GM12878 (cell line): Measurements from ENCODE around the gene TRPM1. TPM values are rescaled to one million over a fixed set of nuclear protein-coding genes. Genes with fewer than 3 reads are reported as not detected.

Experiments used
- ATAC-seq: fragments of 200-7000 bp; cut with Tn5 transposase; 3 replicates; pipeline ENCODE4 v1.9.1; 2020; ENCODE audit warnings: mild to moderate bottlenecking, moderate library complexity
- BruUV-seq: library from RNA; stranded (reverse); fragments of 400-500 nt; replicated peaks from 2 replicates; lab custom pipeline; 2021; lab: Mats Ljungman, UMichigan
- CTCF ChIA-PET: fragments of 300-600 bp; sonication (Branson Sonifier 250); formaldehyde crosslinking; extraction: SDS; loops from one replicate; lab custom pipeline; 2021; ENCODE audit warnings: inconsistent platforms; lab: Yijun Ruan, JAX
- POLR2A ChIA-PET: fragments of 350-600 bp; formaldehyde crosslinking; extraction: SDS; loops from one replicate; lab custom pipeline; 2021; ENCODE audit warnings: inconsistent platforms; lab: Charles Lee
- RAD21 ChIA-PET: fragments of 300-600 bp; sonication (Branson Sonifier 250); formaldehyde crosslinking; loops from one replicate; lab custom pipeline; 2023; ENCODE audit warnings: antibody characterized with exemption; ENCODE audit not compliant: unreplicated experiment; lab: Charles Lee
- SMC1A ChIA-PET: fragments of 300-600 bp; sonication (Branson Sonifier 250); formaldehyde crosslinking; loops from one replicate; lab custom pipeline; 2023; ENCODE audit not compliant: unreplicated experiment, uncharacterized antibody; lab: Charles Lee
- DNase-seq: peaks from one replicate; pipeline ENCODE4 v3.0.0-alpha.2; 2011; ENCODE audit warnings: low read depth, low spot score
- FAIRE-seq: peaks from 3 replicates; lab custom pipeline; 2011; peaks lifted over from hg19 to GRCh38; lab: Jason Lieb, UNC
- H2AFZ ChIP-seq: 2 replicates; pipeline ENCODE4 v1.6.0; 2011; ENCODE audit warnings: low read depth, low read length, control low read depth; ENCODE audit not compliant: control insufficient read depth
- H3K27ac ChIP-seq: 2 replicates; pipeline ENCODE4 v1.5.1; 2011; ENCODE audit warnings: control low read depth; ENCODE audit not compliant: control insufficient read depth, insufficient read depth
- H3K27me3 ChIP-seq, 2 experiments: replicated peaks in 1 of 2; 2 replicates each; pipeline versions ENCODE4 v1.6.0 to v1.6.1; 2011; ENCODE audit warnings: low read length in 1 of 2; ENCODE audit not compliant: control insufficient read depth in 2 of 2, insufficient read depth in 2 of 2
- H3K36me3 ChIP-seq, 2 experiments: 2 replicates each; pipeline ENCODE4 v1.5.1; 2011; ENCODE audit warnings: low read length in 1 of 2; ENCODE audit not compliant: control insufficient read depth in 2 of 2, insufficient read depth in 2 of 2
- H3K4me1 ChIP-seq: 2 replicates; pipeline ENCODE4 v1.6.1; 2011; ENCODE audit warnings: mild to moderate bottlenecking, low read length, moderate library complexity, mixed read lengths; ENCODE audit not compliant: control insufficient read depth, insufficient read depth
- H3K4me2 ChIP-seq: 2 replicates; pipeline ENCODE4 v1.6.0; 2011; ENCODE audit warnings: control low read depth; ENCODE audit not compliant: control insufficient read depth, insufficient read depth
- H3K4me3 ChIP-seq: fragments of 200-600 bp; sonication (generic); 2 replicates; pipeline ENCODE4 v1.5.1; 2016
- H3K79me2 ChIP-seq: 2 replicates; pipeline ENCODE4 v1.6.0; 2011; ENCODE audit warnings: low read length; ENCODE audit not compliant: control insufficient read depth, insufficient read depth
- H3K9ac ChIP-seq: 2 replicates; pipeline ENCODE4 v1.8.0; 2011; ENCODE audit warnings: low read length, control low read depth, mixed read lengths; ENCODE audit not compliant: control insufficient read depth, insufficient read depth
- H3K9me3 ChIP-seq: replicated peaks from 3 replicates; pipeline ENCODE4 v1.5.1; 2011; ENCODE audit warnings: mild to moderate bottlenecking, low read length; ENCODE audit not compliant: control insufficient read depth, insufficient read depth
- H4K20me1 ChIP-seq: 2 replicates; pipeline ENCODE4 v1.6.0; 2011; ENCODE audit not compliant: control insufficient read depth, insufficient read depth
- JUNB ChIP-seq: IDR thresholded peaks from 2 replicates; pipeline ENCODE4 v1.6.1; 2016; ENCODE audit warnings: antibody characterized with exemption, mild to moderate bottlenecking
- MTA2 ChIP-seq: fragments of 450-650 bp; IDR thresholded peaks from 2 replicates; pipeline ENCODE4 v1.6.1; 2016; ENCODE audit warnings: low read depth, mild to moderate bottlenecking, moderate library complexity
- MYC ChIP-seq: IDR thresholded peaks from 2 replicates; pipeline ENCODE4 v1.6.1; 2011; ENCODE audit warnings: mild to moderate bottlenecking, low read length, moderate library complexity, inconsistent platforms; ENCODE audit not compliant: insufficient read depth, insufficient replicate concordance, insufficient read length, severe bottlenecking
- RBBP5 ChIP-seq: fragments of 200-600 bp; sonication (generic); conservative IDR thresholded peaks from 2 replicates; pipeline ENCODE4 v1.6.1; 2016
- SIX5 ChIP-seq: IDR thresholded peaks from 2 replicates; pipeline ENCODE4 v1.6.1; 2011; ENCODE audit warnings: mild to moderate bottlenecking, low read depth, low read length, moderate library complexity; ENCODE audit not compliant: severe bottlenecking
- ZBED1 ChIP-seq: IDR thresholded peaks from 2 replicates; pipeline ENCODE4 v1.6.1; 2016; ENCODE audit warnings: borderline replicate concordance
- WGBS: methylation state at CpG from one replicate; pipeline ENCODE4 v1.1.6; 2016; ENCODE audit warnings: low lambda C conversion rate; ENCODE audit not compliant: insufficient replicate concordance, insufficient coverage; ENCODE audit errors: missing lambda C conversion rate; 5-methylcytosine and 5-hydroxymethylcytosine counted together
- in situ Hi-C: fragments of 300-500 bp; cut with MboI; formaldehyde crosslinking; loops from 9 replicates; pipeline ENCODE4 v1.14.3; 2018; ENCODE audit warnings: mixed read lengths
- intact Hi-C: fragments of 100-400 bp; cut with micrococcal nuclease; formaldehyde crosslinking; loops from one replicate; pipeline ENCODE4 v1.14.2; 2022; ENCODE audit not compliant: unreplicated experiment
- polyA plus RNA-seq, 11 experiments: library from polyadenylated mRNA; depleted of rRNA in 4 of 11; unstranded in 6 of 11; stranded (reverse) in 5 of 11; fragments of >200 nt; fragmentation: Nextera tagmentation in 4 of 11; fragmentation: Illumina TruSeq in 1 of 11; extraction: Ambion mirVana in 4 of 11; extraction: Trizol in 1 of 11; gene quantifications; 1 replicate in 1 of 11; 2 replicates in 10 of 11; pipeline versions ENCODE4 v1.2.1 to v1.2.3, GENCODE V29; 2011 to 2016; ENCODE audit warnings: inconsistent platforms in 2 of 11, missing spikeins in 2 of 11, low read depth in 1 of 11
- total RNA-seq, 4 experiments: library from RNA; depleted of rRNA in 3 of 4; stranded (reverse); fragments of >200 nt in 3 of 4; fragmentation: Illumina TruSeq in 1 of 4; extraction: Trizol in 1 of 4; gene quantifications; 2 replicates each; pipeline versions ENCODE4 v1.2.1 to v1.2.3, GENCODE V29; 2013 to 2021
- TF ChIP-seq, protein P1 (sequence below): IDR thresholded peaks from 2 replicates; pipeline ENCODE4 v1.6.1; 2012; ENCODE audit warnings: low read depth, low read length, improper control_type of control experiment
- TF ChIP-seq, protein P2 (sequence below): fragments of 450-650 bp; conservative IDR thresholded peaks from 2 replicates; pipeline ENCODE4 v1.6.1; 2017; ENCODE audit warnings: mild to moderate bottlenecking, moderate library complexity
- TF ChIP-seq, protein P3 (sequence below): fragments of 450-650 bp; IDR thresholded peaks from 2 replicates; pipeline ENCODE4 v1.6.1; 2017; ENCODE audit warnings: mild to moderate bottlenecking, moderate library complexity
- TF ChIP-seq, protein P4 (sequence below): fragments of 450-650 bp; IDR thresholded peaks from 2 replicates; pipeline ENCODE4 v1.6.1; 2016; ENCODE audit warnings: mild to moderate bottlenecking
- TF ChIP-seq, protein P5 (sequence below): fragments of 150-350 bp; IDR thresholded peaks from 2 replicates; pipeline ENCODE4 v1.6.1; 2016; ENCODE audit warnings: low read depth, low read length

The TRPM1 gene
- total and polyA plus RNA-seq, 10 of the 15 experiments (the other 5 are each of a cell fraction or from before 2014, with no cell fraction given) = 0.01 to 0.10 (median 0.05) TPM; not detected in 4

DNA sequence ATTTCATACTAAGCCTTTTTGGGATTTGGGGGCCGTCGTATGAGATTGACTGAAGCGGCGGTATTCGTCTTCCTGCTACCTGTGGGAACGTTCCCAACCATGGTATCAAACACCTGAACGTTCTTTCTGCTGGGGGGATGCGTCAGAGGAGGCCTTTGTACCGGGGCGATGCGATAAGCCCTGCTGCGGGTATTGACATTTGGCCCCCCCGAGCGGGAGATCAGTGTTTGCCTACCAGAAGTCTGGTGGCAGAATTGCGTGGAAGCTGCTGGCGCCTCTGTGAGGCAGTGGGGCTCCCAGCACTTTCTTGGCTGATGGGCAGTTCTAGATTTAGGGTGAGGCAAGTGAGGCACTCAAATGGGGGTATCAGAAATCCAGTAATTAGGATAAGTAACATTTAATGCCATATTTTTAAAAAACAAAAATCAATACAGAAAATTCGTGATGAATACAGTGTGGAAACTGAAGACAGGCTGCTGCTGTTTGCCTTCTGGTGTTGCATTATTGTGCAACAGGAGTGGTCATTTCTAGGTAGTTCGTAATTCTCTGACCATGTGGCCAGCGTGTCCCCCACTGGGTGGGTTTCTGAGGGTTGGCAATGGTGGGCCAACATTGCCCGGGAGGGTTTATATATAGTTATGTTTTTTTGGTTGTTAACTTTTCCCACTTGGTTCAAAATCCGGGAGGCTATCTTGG, 12.7 kb downstream of the TRPM1 start:
- Histone ChIP-seq H4K20me1 (no peaks in the 10 kb centered on the region), H3K27me3 (no peaks in the 10 kb centered on the region), H3K27ac (no peak overlapping the region), H3K9ac (no peak overlapping the region), H3K79me2 (no peaks in the 10 kb centered on the region), H3K36me3 (no peaks in the 10 kb centered on the region), H3K9me3 (no peaks in the 10 kb centered on the region; the same call in 2 of the 3 replicates), H3K4me2 (no peak overlapping the region), H3K4me1 (no peaks in the 10 kb centered on the region), H2AFZ (no peak overlapping the region), H3K4me3 (no peak overlapping the region)
- DNase-seq = no peak
- RAD21 ChIA-PET = no interaction called here
- CTCF ChIA-PET = interaction anchor here (0.6 to 1.6 kb wide), 3 partner anchors 40 to 400 kb away, joined by 3 to 5 read pairs (median 3); no protein-coding TSS in a partner anchor
- intact Hi-C loops = no loop called here
- in situ Hi-C loops = no loop called here
- no peak for ATAC-seq
- BruUV-seq = no TSS peak
- POLR2A ChIA-PET = no interaction called here
- WGBS = 74% methylated on average over 21 of the region's 21 CpGs
- FAIRE-seq = no peak
- SMC1A ChIA-PET = no interaction called here
- TF ChIP-seq ZBED1 (no peak), JUNB (no peak), MYC (no peak), RBBP5 (no peak), SIX5 (no peak), MTA2 (no peak)
- TF ChIP-seq, protein P1, sequence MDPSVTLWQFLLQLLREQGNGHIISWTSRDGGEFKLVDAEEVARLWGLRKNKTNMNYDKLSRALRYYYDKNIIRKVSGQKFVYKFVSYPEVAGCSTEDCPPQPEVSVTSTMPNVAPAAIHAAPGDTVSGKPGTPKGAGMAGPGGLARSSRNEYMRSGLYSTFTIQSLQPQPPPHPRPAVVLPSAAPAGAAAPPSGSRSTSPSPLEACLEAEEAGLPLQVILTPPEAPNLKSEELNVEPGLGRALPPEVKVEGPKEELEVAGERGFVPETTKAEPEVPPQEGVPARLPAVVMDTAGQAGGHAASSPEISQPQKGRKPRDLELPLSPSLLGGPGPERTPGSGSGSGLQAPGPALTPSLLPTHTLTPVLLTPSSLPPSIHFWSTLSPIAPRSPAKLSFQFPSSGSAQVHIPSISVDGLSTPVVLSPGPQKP = no peak
- TF ChIP-seq, protein P2, sequence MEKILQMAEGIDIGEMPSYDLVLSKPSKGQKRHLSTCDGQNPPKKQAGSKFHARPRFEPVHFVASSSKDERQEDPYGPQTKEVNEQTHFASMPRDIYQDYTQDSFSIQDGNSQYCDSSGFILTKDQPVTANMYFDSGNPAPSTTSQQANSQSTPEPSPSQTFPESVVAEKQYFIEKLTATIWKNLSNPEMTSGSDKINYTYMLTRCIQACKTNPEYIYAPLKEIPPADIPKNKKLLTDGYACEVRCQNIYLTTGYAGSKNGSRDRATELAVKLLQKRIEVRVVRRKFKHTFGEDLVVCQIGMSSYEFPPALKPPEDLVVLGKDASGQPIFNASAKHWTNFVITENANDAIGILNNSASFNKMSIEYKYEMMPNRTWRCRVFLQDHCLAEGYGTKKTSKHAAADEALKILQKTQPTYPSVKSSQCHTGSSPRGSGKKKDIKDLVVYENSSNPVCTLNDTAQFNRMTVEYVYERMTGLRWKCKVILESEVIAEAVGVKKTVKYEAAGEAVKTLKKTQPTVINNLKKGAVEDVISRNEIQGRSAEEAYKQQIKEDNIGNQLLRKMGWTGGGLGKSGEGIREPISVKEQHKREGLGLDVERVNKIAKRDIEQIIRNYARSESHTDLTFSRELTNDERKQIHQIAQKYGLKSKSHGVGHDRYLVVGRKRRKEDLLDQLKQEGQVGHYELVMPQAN = no peak
- TF ChIP-seq, protein P3, sequence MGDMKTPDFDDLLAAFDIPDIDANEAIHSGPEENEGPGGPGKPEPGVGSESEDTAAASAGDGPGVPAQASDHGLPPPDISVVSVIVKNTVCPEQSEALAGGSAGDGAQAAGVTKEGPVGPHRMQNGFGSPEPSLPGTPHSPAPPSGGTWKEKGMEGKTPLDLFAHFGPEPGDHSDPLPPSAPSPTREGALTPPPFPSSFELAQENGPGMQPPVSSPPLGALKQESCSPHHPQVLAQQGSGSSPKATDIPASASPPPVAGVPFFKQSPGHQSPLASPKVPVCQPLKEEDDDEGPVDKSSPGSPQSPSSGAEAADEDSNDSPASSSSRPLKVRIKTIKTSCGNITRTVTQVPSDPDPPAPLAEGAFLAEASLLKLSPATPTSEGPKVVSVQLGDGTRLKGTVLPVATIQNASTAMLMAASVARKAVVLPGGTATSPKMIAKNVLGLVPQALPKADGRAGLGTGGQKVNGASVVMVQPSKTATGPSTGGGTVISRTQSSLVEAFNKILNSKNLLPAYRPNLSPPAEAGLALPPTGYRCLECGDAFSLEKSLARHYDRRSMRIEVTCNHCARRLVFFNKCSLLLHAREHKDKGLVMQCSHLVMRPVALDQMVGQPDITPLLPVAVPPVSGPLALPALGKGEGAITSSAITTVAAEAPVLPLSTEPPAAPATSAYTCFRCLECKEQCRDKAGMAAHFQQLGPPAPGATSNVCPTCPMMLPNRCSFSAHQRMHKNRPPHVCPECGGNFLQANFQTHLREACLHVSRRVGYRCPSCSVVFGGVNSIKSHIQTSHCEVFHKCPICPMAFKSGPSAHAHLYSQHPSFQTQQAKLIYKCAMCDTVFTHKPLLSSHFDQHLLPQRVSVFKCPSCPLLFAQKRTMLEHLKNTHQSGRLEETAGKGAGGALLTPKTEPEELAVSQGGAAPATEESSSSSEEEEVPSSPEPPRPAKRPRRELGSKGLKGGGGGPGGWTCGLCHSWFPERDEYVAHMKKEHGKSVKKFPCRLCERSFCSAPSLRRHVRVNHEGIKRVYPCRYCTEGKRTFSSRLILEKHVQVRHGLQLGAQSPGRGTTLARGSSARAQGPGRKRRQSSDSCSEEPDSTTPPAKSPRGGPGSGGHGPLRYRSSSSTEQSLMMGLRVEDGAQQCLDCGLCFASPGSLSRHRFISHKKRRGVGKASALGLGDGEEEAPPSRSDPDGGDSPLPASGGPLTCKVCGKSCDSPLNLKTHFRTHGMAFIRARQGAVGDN = no peak
- TF ChIP-seq, protein P4, sequence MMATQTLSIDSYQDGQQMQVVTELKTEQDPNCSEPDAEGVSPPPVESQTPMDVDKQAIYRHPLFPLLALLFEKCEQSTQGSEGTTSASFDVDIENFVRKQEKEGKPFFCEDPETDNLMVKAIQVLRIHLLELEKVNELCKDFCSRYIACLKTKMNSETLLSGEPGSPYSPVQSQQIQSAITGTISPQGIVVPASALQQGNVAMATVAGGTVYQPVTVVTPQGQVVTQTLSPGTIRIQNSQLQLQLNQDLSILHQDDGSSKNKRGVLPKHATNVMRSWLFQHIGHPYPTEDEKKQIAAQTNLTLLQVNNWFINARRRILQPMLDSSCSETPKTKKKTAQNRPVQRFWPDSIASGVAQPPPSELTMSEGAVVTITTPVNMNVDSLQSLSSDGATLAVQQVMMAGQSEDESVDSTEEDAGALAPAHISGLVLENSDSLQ = no peak
- TF ChIP-seq, protein P5, sequence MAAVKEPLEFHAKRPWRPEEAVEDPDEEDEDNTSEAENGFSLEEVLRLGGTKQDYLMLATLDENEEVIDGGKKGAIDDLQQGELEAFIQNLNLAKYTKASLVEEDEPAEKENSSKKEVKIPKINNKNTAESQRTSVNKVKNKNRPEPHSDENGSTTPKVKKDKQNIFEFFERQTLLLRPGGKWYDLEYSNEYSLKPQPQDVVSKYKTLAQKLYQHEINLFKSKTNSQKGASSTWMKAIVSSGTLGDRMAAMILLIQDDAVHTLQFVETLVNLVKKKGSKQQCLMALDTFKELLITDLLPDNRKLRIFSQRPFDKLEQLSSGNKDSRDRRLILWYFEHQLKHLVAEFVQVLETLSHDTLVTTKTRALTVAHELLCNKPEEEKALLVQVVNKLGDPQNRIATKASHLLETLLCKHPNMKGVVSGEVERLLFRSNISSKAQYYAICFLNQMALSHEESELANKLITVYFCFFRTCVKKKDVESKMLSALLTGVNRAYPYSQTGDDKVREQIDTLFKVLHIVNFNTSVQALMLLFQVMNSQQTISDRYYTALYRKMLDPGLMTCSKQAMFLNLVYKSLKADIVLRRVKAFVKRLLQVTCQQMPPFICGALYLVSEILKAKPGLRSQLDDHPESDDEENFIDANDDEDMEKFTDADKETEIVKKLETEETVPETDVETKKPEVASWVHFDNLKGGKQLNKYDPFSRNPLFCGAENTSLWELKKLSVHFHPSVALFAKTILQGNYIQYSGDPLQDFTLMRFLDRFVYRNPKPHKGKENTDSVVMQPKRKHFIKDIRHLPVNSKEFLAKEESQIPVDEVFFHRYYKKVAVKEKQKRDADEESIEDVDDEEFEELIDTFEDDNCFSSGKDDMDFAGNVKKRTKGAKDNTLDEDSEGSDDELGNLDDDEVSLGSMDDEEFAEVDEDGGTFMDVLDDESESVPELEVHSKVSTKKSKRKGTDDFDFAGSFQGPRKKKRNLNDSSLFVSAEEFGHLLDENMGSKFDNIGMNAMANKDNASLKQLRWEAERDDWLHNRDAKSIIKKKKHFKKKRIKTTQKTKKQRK = no peak
